Mesendoderm (in vitro differentiated cells): ENCODE measurements around the gene OCEL1.

ENCODE experiments used
- DNase-seq: peaks from one replicate; pipeline ENCODE4 v3.0.0; 2013
- H2AK5ac ChIP-seq: 2 replicates; pipeline ENCODE4 v1.6.1; 2013; ENCODE audit warnings: low read length, inconsistent platforms
- H2BK120ac ChIP-seq: 2 replicates; pipeline ENCODE4 v1.6.1; 2013; ENCODE audit warnings: low read depth, mild to moderate bottlenecking, low read length, moderate library complexity, mixed read lengths
- H2BK15ac ChIP-seq: replicated peaks from 2 replicates; pipeline ENCODE4 v1.6.1; 2013; ENCODE audit warnings: low read depth, mild to moderate bottlenecking, moderate library complexity
- H2BK5ac ChIP-seq: 2 replicates; pipeline ENCODE4 v1.6.1; 2013; ENCODE audit warnings: low read length, inconsistent platforms
- H3K18ac ChIP-seq: 2 replicates; pipeline ENCODE4 v1.6.1; 2013; ENCODE audit warnings: mild to moderate bottlenecking, low read length, mixed read lengths
- H3K23ac ChIP-seq: one replicate; pipeline ENCODE4 v1.6.1; 2013; ENCODE audit warnings: low read length
- H3K27ac ChIP-seq: 2 replicates; pipeline ENCODE4 v1.5.1; 2013; ENCODE audit warnings: low read depth, mild to moderate bottlenecking, inconsistent platforms, low read length, moderate library complexity
- H3K27me3 ChIP-seq: 2 replicates; pipeline ENCODE4 v1.6.1; 2013; ENCODE audit warnings: low read length, control low read depth, mild to moderate bottlenecking, inconsistent platforms; ENCODE audit not compliant: insufficient read depth, poor library complexity
- H3K36me3 ChIP-seq: 2 replicates; pipeline ENCODE4 v1.6.1; 2013; ENCODE audit warnings: low read length, inconsistent platforms; ENCODE audit not compliant: control insufficient read depth, insufficient read depth
- H3K4ac ChIP-seq: one replicate; pipeline ENCODE4 v1.6.1; 2013; ENCODE audit warnings: low read depth, mild to moderate bottlenecking, low read length, moderate library complexity
- H3K4me1 ChIP-seq: 2 replicates; pipeline ENCODE4 v1.6.1; 2013; ENCODE audit warnings: low read depth, low read length, inconsistent platforms; ENCODE audit not compliant: control insufficient read depth
- H3K4me2 ChIP-seq: 2 replicates; pipeline ENCODE4 v1.6.1; 2013; ENCODE audit warnings: low read length
- H3K4me3 ChIP-seq: 2 replicates; pipeline ENCODE4 v1.5.1; 2013; ENCODE audit warnings: mild to moderate bottlenecking, low read length
- H3K56ac ChIP-seq: one replicate; pipeline ENCODE4 v1.6.1; 2013; ENCODE audit warnings: low read length
- H3K79me1 ChIP-seq: 2 replicates; pipeline ENCODE4 v1.6.1; 2013; ENCODE audit warnings: low read length, inconsistent platforms
- H3K79me2 ChIP-seq: 2 replicates; pipeline ENCODE4 v1.6.1; 2013; ENCODE audit warnings: mild to moderate bottlenecking, low read length; ENCODE audit not compliant: control insufficient read depth, insufficient read depth
- H3K9ac ChIP-seq: 2 replicates; pipeline ENCODE4 v1.6.1; 2013; ENCODE audit warnings: low read length, inconsistent platforms
- H4K5ac ChIP-seq: one replicate; pipeline ENCODE4 v1.6.1; 2013; ENCODE audit warnings: low read length
- H4K8ac ChIP-seq: one replicate; pipeline ENCODE4 v1.6.1; 2013; ENCODE audit warnings: low read depth, mild to moderate bottlenecking, control low read depth, low read length, moderate library complexity
- WGBS: extraction: QIAGEN DNeasy Blood & Tissue Kit; methylation state at CpG from one replicate; pipeline ENCODE4 v1.1.7; 2013; ENCODE audit warnings: low lambda C conversion rate, missing lambda C conversion rate; ENCODE audit not compliant: insufficient coverage; ENCODE audit errors: extremely low coverage; 5-methylcytosine and 5-hydroxymethylcytosine counted together

Gene OCEL1

GRCh38 chr19:17235300-17235970 lies 9.4 kb downstream of the OCEL1 start:
- Histone ChIP-seq H3K36me3 (peaks cover 10% of the 10 kb centered on the region), H3K9ac (peak overlapping the region; percentile 95), H2AK5ac (peak overlapping the region; percentile 92), H4K5ac (no peak overlapping the region), H3K4me2 (peak overlapping the region; percentile 99), H3K4me1 (peaks cover 6% of the 10 kb centered on the region), H3K4me3 (peak overlapping the region; percentile 80), H3K27ac (peak overlapping the region; percentile 97), H2BK15ac (no peak overlapping the region), H2BK5ac (peak overlapping the region; percentile 85), H3K79me1 (peaks cover 17% of the 10 kb centered on the region), H3K56ac (peak overlapping the region; percentile 97), H4K8ac (no peak overlapping the region), H3K79me2 (peaks cover 22% of the 10 kb centered on the region), H3K23ac (peak overlapping the region; percentile 98), H3K4ac (peak overlapping the region; percentile 88), H3K27me3 (no peaks in the 10 kb centered on the region), H3K18ac (peak overlapping the region; percentile 94), H2BK120ac (peak overlapping the region; percentile 31)
- no CpG with 5 or more reads among the region's 80 CpGs for WGBS
- peak; percentile 78 for DNase-seq

GRCh38 chr19:17235971-17236777 lies 10.1 kb downstream of the OCEL1 start:
- Histone ChIP-seq H4K8ac (no peak overlapping the region), H3K27ac (peak overlapping the region; percentile 97), H3K4me2 (peak overlapping the region; percentile 99), H3K9ac (peak overlapping the region; percentile 95), H2BK5ac (peak overlapping the region; percentile 85), H2AK5ac (peak overlapping the region; percentile 90), H3K4me3 (peak overlapping the region; percentile 80), H3K4me1 (peaks cover 6% of the 10 kb centered on the region), H4K5ac (no peak overlapping the region), H2BK15ac (no peak overlapping the region), H3K23ac (peak overlapping the region; percentile 98), H2BK120ac (peak overlapping the region; percentile 37), H3K18ac (peak overlapping the region; percentile 94), H3K4ac (peak overlapping the region; percentile 88), H3K79me2 (peaks cover 28% of the 10 kb centered on the region), H3K56ac (peak overlapping the region; percentile 97), H3K79me1 (peaks cover 22% of the 10 kb centered on the region), H3K27me3 (no peaks in the 10 kb centered on the region), H3K36me3 (peaks cover 10% of the 10 kb centered on the region)
- no CpG with 5 or more reads among the region's 27 CpGs for WGBS
- DNase-seq = peak; percentile 83

- Histone ChIP-seq H3K27ac (peak overlapping the region; percentile 74), H3K18ac (peak overlapping the region; percentile 77), H3K56ac (peak overlapping the region; percentile 76), H3K23ac (no peak overlapping the region), H3K4me2 (no peak overlapping the region), H4K8ac (no peak overlapping the region), H3K9ac (no peak overlapping the region), H3K4me1 (peaks cover 6% of the 10 kb centered on the region), H3K79me1 (peaks cover 23% of the 10 kb centered on the region), H2BK15ac (no peak overlapping the region), H3K79me2 (peaks cover 31% of the 10 kb centered on the region), H2AK5ac (peak overlapping the region; percentile 90), H3K4ac (peak overlapping the region; percentile 63), H2BK5ac (no peak overlapping the region), H3K27me3 (no peaks in the 10 kb centered on the region), H3K4me3 (no peak overlapping the region), H3K36me3 (peaks cover 7% of the 10 kb centered on the region), H4K5ac (no peak overlapping the region), H2BK120ac (peak overlapping the region; percentile 37)
- no CpG with 5 or more reads among the region's 18 CpGs for WGBS
- DNase-seq = no peak
Observed at GRCh38 chr19:17236811-17237543, 11.0 kb downstream of the OCEL1 start.

- Histone ChIP-seq H3K18ac (no peak overlapping the region), H3K79me1 (peaks cover 20% of the 10 kb centered on the region), H3K4me1 (peaks cover 6% of the 10 kb centered on the region), H2BK5ac (no peak overlapping the region), H3K79me2 (peaks cover 38% of the 10 kb centered on the region), H3K9ac (no peak overlapping the region), H4K8ac (no peak overlapping the region), H2AK5ac (no peak overlapping the region), H3K4ac (no peak overlapping the region), H3K23ac (no peak overlapping the region), H3K27ac (no peak overlapping the region), H3K4me3 (no peak overlapping the region), H4K5ac (no peak overlapping the region), H3K56ac (no peak overlapping the region), H2BK120ac (no peak overlapping the region), H3K4me2 (no peak overlapping the region), H3K36me3 (peaks cover 2% of the 10 kb centered on the region), H3K27me3 (no peaks in the 10 kb centered on the region), H2BK15ac (no peak overlapping the region)
- WGBS = no CpG with 5 or more reads among the region's 13 CpGs
- no peak for DNase-seq
Observed at GRCh38 chr19:17237747-17238706, 12.0 kb downstream of the OCEL1 start.
